ENCODE measurements around the gene SMYD3. TPM values are rescaled to one million over a fixed set of nuclear protein-coding genes. Genes with fewer than 3 reads are reported as not detected.

SMYD3 gene
- total RNA-seq, 2 donors from 2014 or later: 13.5 to 20.8 TPM

DNA sequence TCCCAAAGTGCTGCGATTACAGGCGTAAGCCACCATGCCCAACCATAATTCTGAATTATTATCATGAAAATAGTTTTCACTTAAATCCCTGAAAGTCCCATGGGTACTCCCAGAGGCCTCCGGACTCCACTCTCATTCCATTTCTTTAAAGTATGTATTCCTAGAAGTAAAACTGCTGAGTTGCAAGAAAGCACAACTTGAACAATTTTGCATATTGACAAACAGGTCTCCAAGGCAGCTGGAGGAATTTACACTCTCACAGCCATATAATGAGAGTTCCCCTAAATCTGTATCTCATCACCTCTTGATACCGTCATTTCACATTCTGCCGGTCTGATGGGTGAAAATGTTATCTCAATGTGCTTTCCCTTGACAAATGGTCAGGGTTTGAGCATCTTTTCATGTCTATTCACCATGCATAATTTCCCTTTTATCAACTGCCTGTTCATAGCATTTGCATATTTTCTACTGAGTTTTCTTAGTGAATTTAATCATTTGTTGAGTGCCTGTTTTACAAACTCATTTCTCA lies 129.4 kb downstream of the SMYD3 start:
- Histone ChIP-seq H3K4me1 (no peaks in the 10 kb centered on the region), H3K36me3 (replicated peaks in 1 of 2; ENCODE audit: insufficient read depth in 1 of 2, low read depth in 2 of 2) (no peaks in the 10 kb centered on the region), H3K27ac (no peak overlapping the region), H3K4me3 (no peak overlapping the region), H3K27me3 (no peaks in the 10 kb centered on the region), H3K9me3 (no peaks in the 10 kb centered on the region)
- ATAC-seq (no peak), DNase-seq (no peak)
- WGBS, 2 donors: 95 to 97% methylated on average over 5 of the region's 5 CpGs
- TF ChIP-seq, protein P1, sequence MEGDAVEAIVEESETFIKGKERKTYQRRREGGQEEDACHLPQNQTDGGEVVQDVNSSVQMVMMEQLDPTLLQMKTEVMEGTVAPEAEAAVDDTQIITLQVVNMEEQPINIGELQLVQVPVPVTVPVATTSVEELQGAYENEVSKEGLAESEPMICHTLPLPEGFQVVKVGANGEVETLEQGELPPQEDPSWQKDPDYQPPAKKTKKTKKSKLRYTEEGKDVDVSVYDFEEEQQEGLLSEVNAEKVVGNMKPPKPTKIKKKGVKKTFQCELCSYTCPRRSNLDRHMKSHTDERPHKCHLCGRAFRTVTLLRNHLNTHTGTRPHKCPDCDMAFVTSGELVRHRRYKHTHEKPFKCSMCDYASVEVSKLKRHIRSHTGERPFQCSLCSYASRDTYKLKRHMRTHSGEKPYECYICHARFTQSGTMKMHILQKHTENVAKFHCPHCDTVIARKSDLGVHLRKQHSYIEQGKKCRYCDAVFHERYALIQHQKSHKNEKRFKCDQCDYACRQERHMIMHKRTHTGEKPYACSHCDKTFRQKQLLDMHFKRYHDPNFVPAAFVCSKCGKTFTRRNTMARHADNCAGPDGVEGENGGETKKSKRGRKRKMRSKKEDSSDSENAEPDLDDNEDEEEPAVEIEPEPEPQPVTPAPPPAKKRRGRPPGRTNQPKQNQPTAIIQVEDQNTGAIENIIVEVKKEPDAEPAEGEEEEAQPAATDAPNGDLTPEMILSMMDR (IDR thresholded peaks at IDR 0.05): no peak
- TF ChIP-seq POLR2A (IDR thresholded peaks at IDR 0.05): no peak
- intact Hi-C loops (cut with DNase I): no loop called here

- H3K4me3 ChIP-seq: no peak overlapping the region
- H3K9me3 ChIP-seq: no peaks in the 10 kb centered on the region
- no peak for ATAC-seq
- H3K27me3 ChIP-seq: no peaks in the 10 kb centered on the region
- H3K36me3 ChIP-seq (replicated peaks in 1 of 2; ENCODE audit: insufficient read depth in 1 of 2, low read depth in 2 of 2): no peaks in the 10 kb centered on the region
- no peak for TF ChIP-seq POLR2A (IDR thresholded peaks at IDR 0.05)
- TF ChIP-seq, protein P1 (IDR thresholded peaks at IDR 0.05): no peak
- 70 to 83% methylated on average over 6 of the region's 6 CpGs for WGBS, 2 donors
- DNase-seq: no peak
- H3K27ac ChIP-seq: no peak overlapping the region
- intact Hi-C loops (cut with DNase I): no loop called here
- H3K4me1 ChIP-seq: no peaks in the 10 kb centered on the region
Observed at GRCh38 chr1:246373828-246374569, 133.1 kb downstream of the SMYD3 start.

DNA sequence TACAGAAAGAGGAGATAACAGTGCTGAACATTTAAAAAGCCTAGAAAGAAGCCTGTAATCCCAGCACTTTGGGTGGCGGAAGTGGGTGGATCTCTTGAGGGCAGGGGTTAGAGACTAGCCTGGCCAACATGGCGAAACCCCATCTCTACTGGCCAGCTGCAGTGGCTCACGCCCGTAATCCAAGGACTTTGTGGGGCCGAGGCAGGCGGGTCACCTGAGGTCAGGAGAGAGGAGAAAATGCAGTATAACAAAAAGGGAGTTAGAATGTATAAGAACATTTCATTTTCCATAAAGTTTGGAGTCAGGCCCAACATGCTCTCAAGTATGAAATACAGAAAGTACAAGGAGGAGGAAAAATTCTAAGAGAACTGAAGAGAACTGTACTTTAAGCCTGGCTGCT lies 134.5 kb downstream of the SMYD3 start:
- TF ChIP-seq POLR2A (IDR thresholded peaks at IDR 0.05): no peak
- TF ChIP-seq, protein P1 (IDR thresholded peaks at IDR 0.05): no peak
- H3K4me1 ChIP-seq: no peaks in the 10 kb centered on the region
- intact Hi-C loops (cut with DNase I): no loop called here
- no peak for ATAC-seq
- H3K27ac ChIP-seq: no peak overlapping the region
- WGBS, 2 donors: 77 to 79% methylated on average over 6 of the region's 6 CpGs
- no peak overlapping the region for H3K4me3 ChIP-seq
- no peak for DNase-seq
- no peaks in the 10 kb centered on the region for H3K36me3 ChIP-seq (replicated peaks in 1 of 2; ENCODE audit: insufficient read depth in 1 of 2, low read depth in 2 of 2)
- no peaks in the 10 kb centered on the region for H3K27me3 ChIP-seq
- no peaks in the 10 kb centered on the region for H3K9me3 ChIP-seq

- H3K36me3 ChIP-seq (replicated peaks in 1 of 2; ENCODE audit: insufficient read depth in 1 of 2, low read depth in 2 of 2): no peaks in the 10 kb centered on the region
- intact Hi-C loops (cut with DNase I): no loop called here
- DNase-seq: no peak
- WGBS, 2 donors: 83 to 85% methylated on average over 2 of the region's 2 CpGs
- H3K27ac ChIP-seq: no peak overlapping the region
- ATAC-seq: no peak
- H3K4me3 ChIP-seq: no peak overlapping the region
- no peaks in the 10 kb centered on the region for H3K9me3 ChIP-seq
- H3K27me3 ChIP-seq: no peaks in the 10 kb centered on the region
- TF ChIP-seq, protein P1 (IDR thresholded peaks at IDR 0.05): no peak
- no peak for TF ChIP-seq POLR2A (IDR thresholded peaks at IDR 0.05)
- H3K4me1 ChIP-seq: no peaks in the 10 kb centered on the region
Observed at GRCh38 chr1:246367041-246367440, 140.0 kb downstream of the SMYD3 start.

DNA sequence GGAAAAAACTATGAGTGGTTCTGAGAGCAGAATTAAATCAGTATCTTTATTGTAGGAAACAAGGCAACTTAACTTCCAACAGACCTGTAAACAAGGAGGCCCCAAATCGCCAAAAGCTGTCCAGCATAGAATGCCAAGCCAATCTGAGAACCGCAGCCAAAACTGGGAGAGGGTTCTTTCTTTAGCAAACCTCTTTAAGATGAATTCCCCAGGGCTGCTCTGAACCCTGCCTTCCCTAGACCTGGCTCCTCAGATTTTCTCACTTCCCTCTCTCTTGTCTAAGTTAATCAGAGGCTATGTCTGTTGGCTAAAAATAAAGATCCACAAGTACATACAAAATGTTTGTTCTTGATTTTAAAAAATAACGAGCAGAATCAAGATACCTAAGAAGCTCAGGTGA lies 141.4 kb downstream of the SMYD3 start:
- Histone ChIP-seq H3K27me3 (no peaks in the 10 kb centered on the region), H3K27ac (no peak overlapping the region), H3K36me3 (replicated peaks in 1 of 2; ENCODE audit: insufficient read depth in 1 of 2, low read depth in 2 of 2) (no peaks in the 10 kb centered on the region), H3K4me1 (no peaks in the 10 kb centered on the region), H3K4me3 (no peak overlapping the region), H3K9me3 (no peaks in the 10 kb centered on the region)
- no peak for DNase-seq
- ATAC-seq: no peak
- no peak for TF ChIP-seq POLR2A (IDR thresholded peaks at IDR 0.05)
- TF ChIP-seq, protein P1 (IDR thresholded peaks at IDR 0.05): no peak
- intact Hi-C loops (cut with DNase I): no loop called here
- 57 to 64% methylated on average over 3 of the region's 3 CpGs for WGBS, 2 donors
